CD14-positive monocyte (primary cell): ENCODE measurements around the gene SLC43A3. TPM values are rescaled to one million over a fixed set of nuclear protein-coding genes. Genes with fewer than 3 reads are reported as not detected.

Experiments used
- DNase-seq, 3 donors: peaks; one replicate each; pipeline ENCODE4 v3.0.0-alpha.2; 2011 to 2022
- H2AFZ ChIP-seq: 2 replicates; pipeline ENCODE4 v1.6.0; 2012; ENCODE audit warnings: mild to moderate bottlenecking, low read depth, low read length, inconsistent platforms; ENCODE audit not compliant: insufficient read depth, poor library complexity, severe bottlenecking
- H3K27ac ChIP-seq, 2 donors: 1 replicate in 1 of 2; 2 replicates in 1 of 2; pipeline ENCODE4 v1.5.1; 2012 to 2013; ENCODE audit warnings: low read length in 2 of 2, control low read depth in 1 of 2, inconsistent platforms in 1 of 2, low read depth in 1 of 2, mild to moderate bottlenecking in 1 of 2
- H3K27me3 ChIP-seq, 2 donors: one replicate each; pipeline versions ENCODE4 v1.6.0 to v1.6.1; 2011 to 2013; ENCODE audit warnings: low read length in 2 of 2; ENCODE audit not compliant: control insufficient read depth in 2 of 2, insufficient read depth in 2 of 2
- H3K36me3 ChIP-seq, 2 donors: replicated peaks in 1 of 2; 1 replicate in 1 of 2; 2 replicates in 1 of 2; pipeline versions ENCODE4 v1.5.1 to v1.6.1; 2012 to 2013; ENCODE audit warnings: low read length in 2 of 2, control low read depth in 1 of 2, inconsistent platforms in 1 of 2, mild to moderate bottlenecking in 1 of 2; ENCODE audit not compliant: insufficient read depth in 2 of 2, control insufficient read depth in 1 of 2
- H3K4me1 ChIP-seq, 2 donors: 1 replicate in 1 of 2; 2 replicates in 1 of 2; pipeline versions ENCODE4 v1.5.1 to v1.6.1; 2012 to 2013; ENCODE audit warnings: low read length in 2 of 2, control low read depth in 1 of 2, inconsistent platforms in 1 of 2, mild to moderate bottlenecking in 1 of 2, moderate library complexity in 1 of 2; ENCODE audit not compliant: insufficient read depth in 2 of 2, control insufficient read depth in 1 of 2
- H3K4me2 ChIP-seq: replicated peaks from 2 replicates; pipeline ENCODE3; 2012; ENCODE audit warnings: low read length, moderate library complexity, mild to moderate bottlenecking; ENCODE audit not compliant: poor library complexity, severe bottlenecking; ENCODE audit errors: extremely low read depth
- H3K4me3 ChIP-seq, 3 experiments: fragments of 200-600 bp in 1 of 3; sonication (generic) in 1 of 3; replicated peaks in 1 of 3; 1 replicate in 2 of 3; 2 replicates in 1 of 3; pipeline ENCODE4 v1.5.1; 2011 to 2013; ENCODE audit warnings: low read length in 3 of 3, mild to moderate bottlenecking in 3 of 3, control low read depth in 2 of 3, low read depth in 2 of 3, inconsistent platforms in 1 of 3, moderate library complexity in 1 of 3
- H3K79me2 ChIP-seq: 2 replicates; pipeline ENCODE4 v1.6.0; 2012; ENCODE audit warnings: mild to moderate bottlenecking, control low read depth, inconsistent platforms, low read length, moderate library complexity; ENCODE audit not compliant: insufficient read depth
- H3K9ac ChIP-seq: 2 replicates; pipeline ENCODE4 v1.6.0; 2017; ENCODE audit warnings: low read length, mild to moderate bottlenecking; ENCODE audit not compliant: insufficient read depth, poor library complexity, severe bottlenecking
- H3K9me3 ChIP-seq, 2 donors: replicated peaks in 1 of 2; 1 replicate in 1 of 2; 2 replicates in 1 of 2; pipeline versions ENCODE4 v1.5.1 to v1.6.1; 2012 to 2013; ENCODE audit warnings: low read length in 2 of 2, control low read depth in 1 of 2; ENCODE audit not compliant: control insufficient read depth in 1 of 2, insufficient read depth in 1 of 2
- H4K20me1 ChIP-seq: 2 replicates; pipeline ENCODE4 v1.6.0; 2012; ENCODE audit warnings: mild to moderate bottlenecking, low read length, control low read depth, moderate library complexity; ENCODE audit not compliant: insufficient read depth
- H3K27ac Mint-ChIP-seq, 7 donors: one replicate each; pipeline ENCODE4 v1.8.0; 2020; ENCODE audit warnings: mild to moderate bottlenecking in 7 of 7, mixed read lengths in 7 of 7, moderate library complexity in 6 of 7, inconsistent platforms in 2 of 7
- H3K27me3 Mint-ChIP-seq, 3 donors: one replicate each; pipeline ENCODE4 v1.8.0; 2021 to 2022; ENCODE audit warnings: low read depth in 3 of 3, mild to moderate bottlenecking in 3 of 3, mixed read lengths in 3 of 3, moderate library complexity in 3 of 3, inconsistent platforms in 1 of 3
- H3K36me3 Mint-ChIP-seq, 2 donors: one replicate each; pipeline ENCODE4 v1.8.0; 2020; ENCODE audit warnings: mixed read lengths in 2 of 2, inconsistent platforms in 1 of 2, mild to moderate bottlenecking in 1 of 2
- H3K4me1 Mint-ChIP-seq: one replicate; pipeline ENCODE4 v1.8.0; 2020; ENCODE audit warnings: mild to moderate bottlenecking, mixed read lengths
- H3K4me3 Mint-ChIP-seq, 2 donors: one replicate each; pipeline ENCODE4 v1.8.0; 2020; ENCODE audit warnings: mild to moderate bottlenecking in 2 of 2, mixed read lengths in 2 of 2, moderate library complexity in 1 of 2
- H3K9me3 Mint-ChIP-seq, 7 donors: one replicate each; pipeline ENCODE4 v1.8.0; 2020 to 2022; ENCODE audit warnings: mixed read lengths in 7 of 7, mild to moderate bottlenecking in 6 of 7, moderate library complexity in 6 of 7, inconsistent platforms in 2 of 7
- CTCF ChIP-seq: fragments of 200-600 bp; IDR thresholded peaks from one replicate; pipeline ENCODE4 v1.8.0; 2022; ENCODE audit warnings: antibody characterized with exemption, mild to moderate bottlenecking
- WGBS: methylation state at CpG from one replicate; pipeline ENCODE4 v1.1.5; 2013; ENCODE audit warnings: missing lambda C conversion rate; ENCODE audit not compliant: insufficient coverage; 5-methylcytosine and 5-hydroxymethylcytosine counted together
- intact Hi-C, 2 donors: fragments of 100-400 bp; cut with micrococcal nuclease; formaldehyde crosslinking; loops; one replicate each; pipeline versions ENCODE4 v1.15.0 to v1.15.1; 2023
- polyA plus RNA-seq, 3 donors: library from polyadenylated mRNA; depleted of rRNA in 1 of 3; unstranded in 2 of 3; stranded (reverse) in 1 of 3; fragments of 300-500 nt in 2 of 3; fragments of >200 nt in 1 of 3; fragmentation: Illumina TruSeq in 2 of 3; gene quantifications; 1 replicate in 2 of 3; 2 replicates in 1 of 3; pipeline ENCODE4 v1.2.3, GENCODE V29; 2012 to 2021

The SLC43A3 gene
- polyA plus RNA-seq, 3 donors, result 82.4 to 116 (median 109) TPM

- no peaks in the 10 kb centered on the region for H3K9me3 ChIP-seq
- no peak overlapping the region for H3K27ac ChIP-seq
- H3K79me2 ChIP-seq, result peaks cover 7% of the 10 kb centered on the region
- intact Hi-C loops, result loop anchor here in 1 of 2 donors (5.0 kb wide), 1 partner anchor 41 kb away; the partner anchor contains the start of gene SLC43A1
- peak overlapping the region; percentile 95 for H3K4me2 ChIP-seq
- H3K9ac ChIP-seq, result peak overlapping the region; percentile 66
- H3K36me3 ChIP-seq, result no peaks in the 10 kb centered on the region
- Mint-ChIP-seq H3K36me3 (peaks cover 0 to 4% of the 10 kb centered on the region in 2 donors), H3K27me3 (peaks cover 9 to 23% (median 17%) of the 10 kb centered on the region in 3 donors), H3K9me3 (peaks cover 0 to 5% (median 0%) of the 10 kb centered on the region in 7 donors), H3K4me3 (peak overlapping the region; percentile 81 to 91), H3K4me1 (peaks cover 48% of the 10 kb centered on the region), H3K27ac (peak overlapping the region in 1 of 7 donors; percentile 33)
- H3K27me3 ChIP-seq, result no peaks in the 10 kb centered on the region
- no peaks in the 10 kb centered on the region for H4K20me1 ChIP-seq
- DNase-seq, result peak in 2 of 3 donors; percentile 32 to 41
- no peak for TF ChIP-seq CTCF
- H2AFZ ChIP-seq, result peak overlapping the region; percentile 93
- WGBS, result 1% methylated on average over 76 of the region's 80 CpGs
- peak overlapping the region; percentile 41 to 78 (median 45) for H3K4me3 ChIP-seq
- H3K4me1 ChIP-seq, result peaks cover 42 to 47% of the 10 kb centered on the region in 2 donors
Measured at GRCh38 chr11:57476047-57476756, 49.3 kb upstream of the SLC43A3 start.

- Histone ChIP-seq H3K27me3 (no peaks in the 10 kb centered on the region), H3K4me3 (peak overlapping the region in 1 of 3 experiments; percentile 78), H3K9ac (peak overlapping the region; percentile 66), H3K36me3 (no peaks in the 10 kb centered on the region), H3K9me3 (no peaks in the 10 kb centered on the region), H3K4me2 (peak overlapping the region; percentile 95), H3K4me1 (peaks cover 42 to 47% of the 10 kb centered on the region in 2 donors), H4K20me1 (no peaks in the 10 kb centered on the region), H2AFZ (peak overlapping the region; percentile 93), H3K79me2 (peaks cover 7% of the 10 kb centered on the region), H3K27ac (no peak overlapping the region)
- peaks cover 10 to 23% (median 17%) of the 10 kb centered on the region in 3 donors for H3K27me3 Mint-ChIP-seq
- intact Hi-C loops, result loop anchor here in 1 of 2 donors (5.0 kb wide), 1 partner anchor 42 kb away; the partner anchor contains the start of gene SLC43A1
- WGBS, result 76% methylated on average over 5 of the region's 5 CpGs
- no peak for TF ChIP-seq CTCF
- peaks cover 0 to 4% of the 10 kb centered on the region in 2 donors for H3K36me3 Mint-ChIP-seq
- peaks cover 46% of the 10 kb centered on the region for H3K4me1 Mint-ChIP-seq
- no peak for DNase-seq
- peak overlapping the region; percentile 81 to 85 for H3K4me3 Mint-ChIP-seq
- H3K27ac Mint-ChIP-seq, result peak overlapping the region in 1 of 7 donors; percentile 33
- peaks cover 0 to 5% (median 0%) of the 10 kb centered on the region in 7 donors for H3K9me3 Mint-ChIP-seq
Measured at GRCh38 chr11:57475671-57476046, 48.7 kb upstream of the SLC43A3 start.
